K562 (cell line): ENCODE data around the gene SLC43A2. TPM values are rescaled to one million over a fixed set of nuclear protein-coding genes. Genes with fewer than 3 reads are reported as not detected.

ENCODE experiments used
- BACH1 ChIP-seq: fragments of 200-800 bp; sonication (Bioruptor generic); IDR thresholded peaks from 2 replicates; pipeline ENCODE4 v1.6.1; 2016; ENCODE audit warnings: missing genetic modification characterization, missing compliant biosample characterization
- BCL6 ChIP-seq: fragments of 250-450 bp; sonication (Bioruptor Pico); IDR thresholded peaks from 2 replicates; pipeline ENCODE4 v1.4.0; 2020
- HDGF ChIP-seq: fragments of 450-650 bp; IDR thresholded peaks from 2 replicates; pipeline ENCODE4 v1.6.1; 2016
- HMG20A ChIP-seq: fragments of 450-650 bp; formaldehyde crosslinking; conservative IDR thresholded peaks from 2 replicates; pipeline ENCODE4 v1.4.0; 2020; ENCODE audit warnings: mild to moderate bottlenecking, mixed read lengths
- JUN ChIP-seq, 2 experiments: sonication (generic) in 1 of 2; formaldehyde crosslinking in 1 of 2; IDR thresholded peaks; 2 replicates each; pipeline versions ENCODE4 v1.6.1 to v1.8.0; 2012 to 2022; ENCODE audit warnings: borderline replicate concordance in 2 of 2, mild to moderate bottlenecking in 2 of 2, improper control_type of control experiment in 1 of 2, low read depth in 1 of 2, low read length in 1 of 2, missing genetic modification reagents in 1 of 2
- KDM2B ChIP-seq: fragments of 250-450 bp; sonication (Bioruptor Pico); IDR thresholded peaks from 2 replicates; pipeline ENCODE4 v1.8.0; 2021; ENCODE audit warnings: mild to moderate bottlenecking, moderate library complexity
- MAFK ChIP-seq: IDR thresholded peaks from 2 replicates; pipeline ENCODE4 v1.6.1; 2011; ENCODE audit warnings: low read length, improper control_type of control experiment
- NR4A1 ChIP-seq, 2 experiments: fragments of 250-450 bp in 1 of 2; fragments of 450-650 bp in 1 of 2; sonication (Bioruptor Pico) in 1 of 2; IDR thresholded peaks; 2 replicates each; pipeline versions ENCODE4 v1.4.0 to v1.6.1; 2016 to 2020; ENCODE audit warnings: mild to moderate bottlenecking in 2 of 2, missing compliant biosample characterization in 1 of 2, missing genetic modification characterization in 1 of 2, moderate library complexity in 1 of 2
- RBM22 ChIP-seq: fragments of 200-400 bp; formaldehyde crosslinking; IDR thresholded peaks from 2 replicates; pipeline ENCODE4 v1.6.1; 2018; ENCODE audit warnings: low read length, low read depth; ENCODE audit not compliant: poor library complexity, severe bottlenecking
- RBM34 ChIP-seq: fragments of 200-400 bp; formaldehyde crosslinking; IDR thresholded peaks from 2 replicates; pipeline ENCODE4 v1.6.1; 2018; ENCODE audit warnings: low read length, borderline replicate concordance; ENCODE audit not compliant: insufficient read depth
- RFX7 ChIP-seq: fragments of 250-450 bp; sonication (Bioruptor Pico); IDR thresholded peaks from 2 replicates; pipeline ENCODE4 v1.5.1; 2021; ENCODE audit warnings: mild to moderate bottlenecking
- STAT5B ChIP-seq: fragments of 250-450 bp; sonication (Bioruptor Pico); IDR thresholded peaks from 2 replicates; pipeline ENCODE4 v1.8.0; 2021; ENCODE audit warnings: mild to moderate bottlenecking, inconsistent platforms
- TEAD1 ChIP-seq, 2 experiments: fragments of 450-650 bp in 1 of 2; sonication (generic) in 1 of 2; formaldehyde crosslinking; IDR thresholded peaks; 2 replicates each; pipeline versions ENCODE4 v1.4.0 to v1.8.0; 2020 to 2022; ENCODE audit warnings: mild to moderate bottlenecking in 2 of 2, missing genetic modification reagents in 1 of 2
- ZNF224 ChIP-seq: sonication (generic); formaldehyde crosslinking; IDR thresholded peaks from 2 replicates; pipeline ENCODE4 v1.8.0; 2022; ENCODE audit warnings: mild to moderate bottlenecking, missing genetic modification reagents
- ZNF76 ChIP-seq: fragments of 250-450 bp; sonication (Bioruptor Pico); IDR thresholded peaks from 2 replicates; pipeline ENCODE4 v1.4.0; 2020; ENCODE audit warnings: mild to moderate bottlenecking, moderate library complexity, borderline replicate concordance
- polyA plus RNA-seq, 8 experiments: library from polyadenylated mRNA; depleted of rRNA in 4 of 8; stranded (reverse) in 5 of 8; unstranded in 3 of 8; fragments of >200 nt; fragmentation: Nextera tagmentation in 2 of 8; fragmentation: Illumina TruSeq in 1 of 8; extraction: Ambion mirVana in 2 of 8; extraction: Trizol in 1 of 8; gene quantifications; 2 replicates each; pipeline versions ENCODE4 v1.2.1 to v1.2.3, GENCODE V29; 2011 to 2014; ENCODE audit warnings: inconsistent platforms in 1 of 8, missing spikeins in 1 of 8
- total RNA-seq, 7 experiments: library from RNA; depleted of rRNA in 6 of 7; stranded (reverse); fragments of >200 nt in 6 of 7; fragmentation: Illumina TruSeq in 2 of 7; extraction: Trizol in 2 of 7; gene quantifications; 2 replicates each; pipeline versions ENCODE4 v1.2.1 to v1.2.3, GENCODE V29; 2011 to 2021; ENCODE audit warnings: low replicate concordance in 1 of 7
- TF ChIP-seq, protein P1 (sequence below): fragments of 250-450 bp; sonication (Bioruptor Pico); IDR thresholded peaks from 2 replicates; pipeline ENCODE4 v1.4.0; 2020
- TF ChIP-seq, protein P2 (sequence below): fragments of 250-450 bp; sonication (Bioruptor Pico); IDR thresholded peaks from 2 replicates; pipeline ENCODE4 v1.5.0; 2022; ENCODE audit warnings: mild to moderate bottlenecking
- TF ChIP-seq, protein P3 (sequence below): sonication (generic); formaldehyde crosslinking; IDR thresholded peaks from 2 replicates; pipeline ENCODE4 v1.8.1; 2023; ENCODE audit warnings: mild to moderate bottlenecking, missing genetic modification reagents, moderate library complexity

The SLC43A2 gene
- total and polyA plus RNA-seq, 9 of the 15 experiments (the other 6 are each of a cell fraction or from before 2014, with no cell fraction given) = 0.03 to 10.2 (median 3.6) TPM

DNA sequence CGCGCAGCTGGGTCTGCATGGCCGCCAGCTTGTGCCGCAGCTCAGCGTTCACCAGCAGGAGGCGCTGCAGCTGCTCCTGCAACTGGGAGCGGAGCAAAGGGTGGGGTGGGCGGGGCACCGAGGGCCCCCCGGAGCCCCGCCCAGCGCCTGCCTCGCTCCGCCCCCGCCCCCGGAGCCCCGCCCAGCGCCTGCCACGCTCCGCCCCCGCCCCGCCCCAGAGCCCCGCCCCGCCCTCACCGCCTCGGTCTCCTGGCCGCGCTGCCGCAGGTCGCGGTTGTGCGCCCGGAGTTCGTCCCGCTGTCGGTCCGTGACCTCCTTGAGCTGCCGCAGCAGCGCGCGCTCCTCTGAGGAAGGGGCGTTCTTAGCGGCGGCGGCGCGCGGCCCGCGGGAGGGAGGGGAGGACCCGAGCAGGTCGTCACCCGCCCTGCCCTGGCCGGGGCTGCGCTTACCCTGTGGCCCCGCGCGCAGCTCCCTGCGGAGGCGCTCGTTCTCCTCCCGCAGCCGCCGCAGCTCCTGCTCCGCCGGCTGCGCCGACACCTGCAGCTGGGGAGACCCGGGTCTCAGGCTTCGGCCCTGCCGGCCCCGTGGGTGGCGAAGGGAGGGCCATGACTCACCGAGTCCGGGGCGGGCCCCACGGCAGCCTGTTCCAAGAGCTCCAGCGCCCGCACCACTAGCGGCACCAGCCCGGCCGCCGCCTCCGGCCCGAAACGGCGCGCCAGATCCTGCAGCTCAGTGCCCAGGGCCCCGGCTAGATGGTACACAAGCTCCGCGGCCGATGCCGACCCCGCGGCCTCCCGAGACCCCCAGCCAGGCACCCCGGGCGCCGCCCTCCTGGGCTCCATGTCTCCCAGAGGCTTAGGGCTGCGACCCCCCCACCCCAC is 20.6 kb upstream of the SLC43A2 start (continued):
- TF ChIP-seq JUN (IDR thresholded peaks at IDR 0.05; ENCODE audit: borderline replicate concordance, low read depth, low read length) (no peak), JUN (CRISPR knock-in tag; IDR thresholded peaks at IDR 0.05; ENCODE audit: borderline replicate concordance) (no peak), BACH1 (tag) (no peak), KDM2B (no peak; the same call in 1 of the 2 replicates), TEAD1 (CRISPR knock-in tag; IDR thresholded peaks at IDR 0.05) (no peak), STAT5B (CRISPR knock-in tag) (no peak), HDGF (no peak), HMG20A (CRISPR knock-in tag) (no peak), RBM34 (0 out of 2 replicates have a peak, but pooled peaks have one; percentile 88), RFX7 (CRISPR knock-in tag) (no peak), ZNF224 (CRISPR knock-in tag) (no peak), BCL6 (no peak), ZNF76 (peak; percentile 14; the same call in 1 of the 2 replicates), NR4A1 (CRISPR knock-in tag; IDR thresholded peaks at IDR 0.05) (no peak), NR4A1 (tag; IDR thresholded peaks at IDR 0.05) (no peak), MAFK (no peak), RBM22 (peak; percentile 85)
- TF ChIP-seq, protein P1, sequence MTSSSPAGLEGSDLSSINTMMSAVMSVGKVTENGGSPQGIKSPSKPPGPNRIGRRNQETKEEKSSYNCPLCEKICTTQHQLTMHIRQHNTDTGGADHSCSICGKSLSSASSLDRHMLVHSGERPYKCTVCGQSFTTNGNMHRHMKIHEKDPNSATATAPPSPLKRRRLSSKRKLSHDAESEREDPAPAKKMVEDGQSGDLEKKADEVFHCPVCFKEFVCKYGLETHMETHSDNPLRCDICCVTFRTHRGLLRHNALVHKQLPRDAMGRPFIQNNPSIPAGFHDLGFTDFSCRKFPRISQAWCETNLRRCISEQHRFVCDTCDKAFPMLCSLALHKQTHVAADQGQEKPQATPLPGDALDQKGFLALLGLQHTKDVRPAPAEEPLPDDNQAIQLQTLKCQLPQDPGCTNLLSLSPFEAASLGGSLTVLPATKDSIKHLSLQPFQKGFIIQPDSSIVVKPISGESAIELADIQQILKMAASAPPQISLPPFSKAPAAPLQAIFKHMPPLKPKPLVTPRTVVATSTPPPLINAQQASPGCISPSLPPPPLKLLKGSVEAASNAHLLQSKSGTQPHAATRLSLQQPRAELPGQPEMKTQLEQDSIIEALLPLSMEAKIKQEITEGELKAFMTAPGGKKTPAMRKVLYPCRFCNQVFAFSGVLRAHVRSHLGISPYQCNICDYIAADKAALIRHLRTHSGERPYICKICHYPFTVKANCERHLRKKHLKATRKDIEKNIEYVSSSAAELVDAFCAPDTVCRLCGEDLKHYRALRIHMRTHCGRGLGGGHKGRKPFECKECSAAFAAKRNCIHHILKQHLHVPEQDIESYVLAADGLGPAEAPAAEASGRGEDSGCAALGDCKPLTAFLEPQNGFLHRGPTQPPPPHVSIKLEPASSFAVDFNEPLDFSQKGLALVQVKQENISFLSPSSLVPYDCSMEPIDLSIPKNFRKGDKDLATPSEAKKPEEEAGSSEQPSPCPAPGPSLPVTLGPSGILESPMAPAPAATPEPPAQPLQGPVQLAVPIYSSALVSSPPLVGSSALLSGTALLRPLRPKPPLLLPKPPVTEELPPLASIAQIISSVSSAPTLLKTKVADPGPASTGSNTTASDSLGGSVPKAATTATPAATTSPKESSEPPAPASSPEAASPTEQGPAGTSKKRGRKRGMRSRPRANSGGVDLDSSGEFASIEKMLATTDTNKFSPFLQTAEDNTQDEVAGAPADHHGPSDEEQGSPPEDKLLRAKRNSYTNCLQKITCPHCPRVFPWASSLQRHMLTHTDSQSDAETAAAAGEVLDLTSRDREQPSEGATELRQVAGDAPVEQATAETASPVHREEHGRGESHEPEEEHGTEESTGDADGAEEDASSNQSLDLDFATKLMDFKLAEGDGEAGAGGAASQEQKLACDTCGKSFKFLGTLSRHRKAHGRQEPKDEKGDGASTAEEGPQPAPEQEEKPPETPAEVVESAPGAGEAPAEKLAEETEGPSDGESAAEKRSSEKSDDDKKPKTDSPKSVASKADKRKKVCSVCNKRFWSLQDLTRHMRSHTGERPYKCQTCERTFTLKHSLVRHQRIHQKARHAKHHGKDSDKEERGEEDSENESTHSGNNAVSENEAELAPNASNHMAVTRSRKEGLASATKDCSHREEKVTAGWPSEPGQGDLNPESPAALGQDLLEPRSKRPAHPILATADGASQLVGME = no peak
- TF ChIP-seq, protein P2, sequence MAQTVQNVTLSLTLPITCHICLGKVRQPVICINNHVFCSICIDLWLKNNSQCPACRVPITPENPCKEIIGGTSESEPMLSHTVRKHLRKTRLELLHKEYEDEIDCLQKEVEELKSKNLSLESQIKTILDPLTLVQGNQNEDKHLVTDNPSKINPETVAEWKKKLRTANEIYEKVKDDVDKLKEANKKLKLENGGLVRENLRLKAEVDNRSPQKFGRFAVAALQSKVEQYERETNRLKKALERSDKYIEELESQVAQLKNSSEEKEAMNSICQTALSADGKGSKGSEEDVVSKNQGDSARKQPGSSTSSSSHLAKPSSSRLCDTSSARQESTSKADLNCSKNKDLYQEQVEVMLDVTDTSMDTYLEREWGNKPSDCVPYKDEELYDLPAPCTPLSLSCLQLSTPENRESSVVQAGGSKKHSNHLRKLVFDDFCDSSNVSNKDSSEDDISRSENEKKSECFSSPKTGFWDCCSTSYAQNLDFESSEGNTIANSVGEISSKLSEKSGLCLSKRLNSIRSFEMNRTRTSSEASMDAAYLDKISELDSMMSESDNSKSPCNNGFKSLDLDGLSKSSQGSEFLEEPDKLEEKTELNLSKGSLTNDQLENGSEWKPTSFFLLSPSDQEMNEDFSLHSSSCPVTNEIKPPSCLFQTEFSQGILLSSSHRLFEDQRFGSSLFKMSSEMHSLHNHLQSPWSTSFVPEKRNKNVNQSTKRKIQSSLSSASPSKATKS (CRISPR knock-in tag) = no peak
- TF ChIP-seq, protein P3, sequence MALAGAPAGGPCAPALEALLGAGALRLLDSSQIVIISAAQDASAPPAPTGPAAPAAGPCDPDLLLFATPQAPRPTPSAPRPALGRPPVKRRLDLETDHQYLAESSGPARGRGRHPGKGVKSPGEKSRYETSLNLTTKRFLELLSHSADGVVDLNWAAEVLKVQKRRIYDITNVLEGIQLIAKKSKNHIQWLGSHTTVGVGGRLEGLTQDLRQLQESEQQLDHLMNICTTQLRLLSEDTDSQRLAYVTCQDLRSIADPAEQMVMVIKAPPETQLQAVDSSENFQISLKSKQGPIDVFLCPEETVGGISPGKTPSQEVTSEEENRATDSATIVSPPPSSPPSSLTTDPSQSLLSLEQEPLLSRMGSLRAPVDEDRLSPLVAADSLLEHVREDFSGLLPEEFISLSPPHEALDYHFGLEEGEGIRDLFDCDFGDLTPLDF (CRISPR knock-in tag) = no peak; the same call in 1 of the 2 replicates
